Testis (tissue), 2 donors: ENCODE results near the gene HSP90AB1.

Experiments used
- POLR2A ChIP-seq: fragments of 450-650 bp; IDR thresholded peaks from one replicate; pipeline ENCODE4 v1.6.1; 2017; ENCODE audit warnings: antibody characterized with exemption, mild to moderate bottlenecking, moderate library complexity
- TF ChIP-seq, protein P1 (sequence below), 3 experiments: fragments of 450-650 bp in 2 of 3; fragments of 200-600 bp in 1 of 3; sonication (generic) in 1 of 3; IDR thresholded peaks; one replicate each; pipeline ENCODE4 v1.5.1; 2016 to 2019; ENCODE audit warnings: antibody characterized with exemption in 3 of 3, mild to moderate bottlenecking in 2 of 3, moderate library complexity in 1 of 3

DNA sequence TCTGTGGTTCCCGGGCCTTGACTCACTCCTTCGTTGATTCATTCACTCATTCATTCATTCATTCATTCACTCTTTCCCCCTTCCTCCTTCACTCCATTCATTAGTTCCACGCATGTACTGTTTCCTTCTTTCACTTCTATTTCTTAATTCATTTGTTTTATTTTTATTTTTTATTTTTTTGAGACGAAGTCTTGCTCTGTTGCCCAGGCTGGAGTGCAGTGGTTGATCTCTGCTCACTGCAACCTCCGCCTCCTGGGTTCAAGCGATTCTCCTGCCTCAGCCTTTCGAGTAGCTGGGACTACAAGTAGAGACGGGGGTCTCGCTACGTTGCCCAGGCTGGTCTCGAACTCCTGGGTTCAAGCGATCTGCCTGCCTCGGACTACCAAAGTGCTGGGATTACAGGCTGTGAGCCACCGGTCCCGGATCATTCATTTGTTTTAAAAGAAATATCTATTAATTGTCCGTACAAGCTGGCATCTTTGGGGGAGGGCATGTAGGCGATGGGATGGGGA is 18.9 kb downstream of the HSP90AB1 start:
- no peak for TF ChIP-seq POLR2A
- TF ChIP-seq, protein P1, sequence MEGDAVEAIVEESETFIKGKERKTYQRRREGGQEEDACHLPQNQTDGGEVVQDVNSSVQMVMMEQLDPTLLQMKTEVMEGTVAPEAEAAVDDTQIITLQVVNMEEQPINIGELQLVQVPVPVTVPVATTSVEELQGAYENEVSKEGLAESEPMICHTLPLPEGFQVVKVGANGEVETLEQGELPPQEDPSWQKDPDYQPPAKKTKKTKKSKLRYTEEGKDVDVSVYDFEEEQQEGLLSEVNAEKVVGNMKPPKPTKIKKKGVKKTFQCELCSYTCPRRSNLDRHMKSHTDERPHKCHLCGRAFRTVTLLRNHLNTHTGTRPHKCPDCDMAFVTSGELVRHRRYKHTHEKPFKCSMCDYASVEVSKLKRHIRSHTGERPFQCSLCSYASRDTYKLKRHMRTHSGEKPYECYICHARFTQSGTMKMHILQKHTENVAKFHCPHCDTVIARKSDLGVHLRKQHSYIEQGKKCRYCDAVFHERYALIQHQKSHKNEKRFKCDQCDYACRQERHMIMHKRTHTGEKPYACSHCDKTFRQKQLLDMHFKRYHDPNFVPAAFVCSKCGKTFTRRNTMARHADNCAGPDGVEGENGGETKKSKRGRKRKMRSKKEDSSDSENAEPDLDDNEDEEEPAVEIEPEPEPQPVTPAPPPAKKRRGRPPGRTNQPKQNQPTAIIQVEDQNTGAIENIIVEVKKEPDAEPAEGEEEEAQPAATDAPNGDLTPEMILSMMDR (IDR thresholded peaks at IDR 0.05), result no peak
